GM21390 (cell line): ENCODE results near the gene KIR3DL2.
"Not testable (repeated sequence)": the region's sequence is repeated elsewhere in the genome, so short reads cannot be mapped to it uniquely, and the experiment has no call there.

ENCODE experiments used
- ATAC-seq: cut with Tn5 transposase; IDR thresholded peaks from one replicate; pipeline ENCODE4 v1.9.1; 2021; ENCODE audit not compliant: unreplicated experiment

Gene KIR3DL2

DNA sequence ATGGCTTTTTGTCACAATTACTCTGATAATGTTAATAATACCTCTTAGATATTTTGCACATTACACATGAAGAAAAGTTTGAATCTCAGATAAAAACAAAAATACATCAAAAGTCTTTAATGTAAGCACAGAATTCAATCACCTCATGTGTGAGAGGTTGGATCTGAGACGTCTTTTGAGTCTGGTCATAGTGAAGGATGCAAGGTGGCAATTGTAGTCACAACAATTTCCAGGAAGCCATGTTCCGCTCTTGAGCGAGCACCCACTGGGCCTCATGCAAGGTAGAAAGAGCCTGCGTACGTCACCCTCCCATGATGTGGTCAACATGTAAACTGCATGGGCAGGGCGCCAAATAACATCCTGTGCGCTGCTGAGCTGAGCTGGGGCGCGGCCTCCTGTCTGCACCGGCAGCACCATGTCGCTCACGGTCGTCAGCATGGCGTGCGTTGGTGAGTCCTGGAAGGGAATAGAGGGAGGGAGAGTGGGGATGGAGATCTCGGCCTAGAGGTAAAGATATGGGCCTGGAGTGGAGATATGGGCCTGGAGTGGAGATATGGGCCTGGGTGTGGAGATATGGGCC is at the start of gene KIR3DL2:
Gene KIR3DL2 (plus strand): TSS at position 383 of the 580 bp plus-strand sequence. CDS start 33 bp downstream, at position 416.
- ATAC-seq, result not testable (repeated sequence)

DNA sequence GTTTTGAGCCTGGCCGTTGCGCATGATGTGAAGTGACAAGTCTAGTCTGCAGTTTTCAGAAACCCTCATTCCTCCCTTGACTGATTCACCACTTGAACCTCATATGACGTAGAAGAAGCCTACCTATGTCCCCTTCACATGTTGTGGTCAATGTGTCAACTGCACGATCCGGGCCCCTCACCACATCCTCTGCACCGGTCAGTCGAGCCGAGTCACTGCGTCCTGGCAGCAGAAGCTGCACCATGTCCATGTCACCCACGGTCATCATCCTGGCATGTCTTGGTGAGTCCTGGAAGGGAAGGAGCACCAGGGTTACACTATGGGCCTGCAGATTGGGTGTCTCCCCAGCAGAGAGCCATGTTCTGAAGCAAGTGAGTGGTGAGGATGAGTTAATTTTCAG is 46.8 kb upstream of the KIR3DL2 start, which contains the start of gene KIR2DL4:
Gene KIR2DL4 (plus strand): TSS at position 201 of the 400 bp plus-strand sequence. CDS start 42 bp downstream, at position 243.
- ATAC-seq, result no peak

- no peak for ATAC-seq
Observed at GRCh38 chr19:54804101-54804500, 46.1 kb upstream of the KIR3DL2 start.

DNA sequence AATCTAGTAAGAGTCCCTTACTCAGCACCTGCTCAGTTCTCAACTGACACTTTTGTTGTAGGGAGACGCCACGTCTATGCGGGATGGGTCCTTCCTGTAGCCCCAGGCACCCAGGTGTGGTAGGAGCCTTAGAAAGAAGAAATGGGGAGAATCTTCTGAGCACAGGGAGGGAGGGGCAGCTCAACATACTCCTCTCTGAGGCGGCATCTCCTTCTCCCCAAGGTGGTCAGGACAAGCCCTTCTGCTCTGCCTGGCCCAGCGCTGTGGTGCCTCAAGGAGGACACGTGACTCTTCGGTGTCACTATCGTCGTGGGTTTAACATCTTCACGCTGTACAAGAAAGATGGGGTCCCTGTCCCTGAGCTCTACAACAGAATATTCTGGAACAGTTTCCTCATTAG is 45.7 kb upstream of the KIR3DL2 start:
- no peak for ATAC-seq

DNA sequence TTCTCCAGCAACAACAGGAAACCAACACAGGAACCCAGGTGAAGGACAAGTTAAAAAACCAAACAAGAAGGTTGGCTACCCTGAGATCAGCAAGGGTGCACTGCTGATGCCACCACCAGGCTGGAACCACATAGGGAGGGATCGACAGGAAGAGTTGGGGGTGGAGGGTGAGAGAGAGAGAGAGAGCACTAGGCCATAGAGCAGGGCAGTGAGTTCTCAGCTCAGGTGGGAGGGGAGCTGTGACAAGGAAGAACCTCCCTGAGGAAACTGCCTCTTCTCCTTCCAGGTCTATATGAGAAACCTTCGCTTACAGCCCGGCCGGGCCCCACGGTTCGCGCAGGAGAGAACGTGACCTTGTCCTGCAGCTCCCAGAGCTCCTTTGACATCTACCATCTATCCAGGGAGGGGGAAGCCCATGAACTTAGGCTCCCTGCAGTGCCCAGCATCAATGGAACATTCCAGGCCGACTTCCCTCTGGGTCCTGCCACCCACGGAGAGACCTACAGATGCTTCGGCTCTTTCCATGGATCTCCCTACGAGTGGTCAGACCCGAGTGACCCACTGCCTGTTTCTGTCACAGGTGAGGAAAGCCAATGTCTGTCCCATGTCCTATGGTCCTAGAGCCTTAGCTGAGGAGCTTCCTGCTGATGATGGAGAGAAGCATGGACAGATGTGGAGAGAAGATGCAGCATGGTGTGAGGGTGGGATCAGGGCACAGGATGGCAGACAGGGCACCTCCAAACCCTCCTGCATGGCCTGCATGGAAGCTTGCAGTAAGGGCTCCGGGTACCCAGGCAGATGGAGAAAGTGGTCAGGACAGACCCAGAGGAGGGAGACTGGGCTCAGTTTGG is 44.4 kb upstream of the KIR3DL2 start:
- ATAC-seq, result no peak

GRCh38 chr19:54806516-54806838 is 43.8 kb upstream of the KIR3DL2 start:
- no peak for ATAC-seq

GRCh38 chr19:54814571-54814970 is 35.7 kb upstream of the KIR3DL2 start:
- not testable (repeated sequence) for ATAC-seq

DNA sequence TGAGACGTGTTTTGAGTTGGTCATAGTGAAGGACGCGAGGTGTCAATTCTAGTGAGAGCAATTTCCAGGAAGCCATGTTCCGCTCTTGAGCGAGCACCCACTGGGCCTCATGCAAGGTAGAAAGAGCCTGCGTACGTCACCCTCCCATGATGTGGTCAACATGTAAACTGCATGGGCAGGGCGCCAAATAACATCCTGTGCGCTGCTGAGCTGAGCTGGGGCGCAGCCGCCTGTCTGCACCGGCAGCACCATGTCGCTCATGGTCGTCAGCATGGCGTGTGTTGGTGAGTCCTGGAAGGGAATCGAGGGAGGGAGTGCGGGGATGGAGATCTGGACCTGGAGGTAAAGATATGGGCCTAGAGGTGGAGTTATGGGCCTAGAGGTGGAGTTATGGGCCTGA is 34.0 kb upstream of the KIR3DL2 start, which contains the start of gene KIR3DL1:
Gene KIR3DL1 (plus strand): TSS at position 218 of the 400 bp plus-strand sequence.
- ATAC-seq, result not testable (repeated sequence)

GRCh38 chr19:54817670-54818536 is 32.3 kb upstream of the KIR3DL2 start:
- ATAC-seq, result no peak

DNA sequence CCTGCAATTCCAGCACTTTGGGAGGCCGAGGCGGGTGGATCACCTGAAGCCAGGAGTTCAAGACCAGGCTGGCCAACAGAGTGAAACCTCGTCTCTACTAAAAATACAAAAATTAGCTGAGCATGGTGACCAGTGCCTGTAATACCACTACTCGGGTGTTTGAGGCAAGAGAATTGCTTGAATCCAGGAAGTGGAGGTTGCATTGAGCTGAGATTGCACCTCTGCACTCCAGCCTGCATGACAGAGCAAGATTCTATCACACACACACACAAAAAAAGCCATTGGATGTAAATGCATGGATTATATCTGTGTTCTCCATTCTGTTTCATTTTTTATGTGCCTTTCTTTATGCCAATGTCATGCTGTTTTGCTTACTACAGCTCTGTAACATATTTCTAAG is 25.8 kb upstream of the KIR3DL2 start:
- ATAC-seq, result not testable (repeated sequence)

GRCh38 chr19:54825326-54825725 is 24.9 kb upstream of the KIR3DL2 start:
- ATAC-seq, result not testable (repeated sequence)

DNA sequence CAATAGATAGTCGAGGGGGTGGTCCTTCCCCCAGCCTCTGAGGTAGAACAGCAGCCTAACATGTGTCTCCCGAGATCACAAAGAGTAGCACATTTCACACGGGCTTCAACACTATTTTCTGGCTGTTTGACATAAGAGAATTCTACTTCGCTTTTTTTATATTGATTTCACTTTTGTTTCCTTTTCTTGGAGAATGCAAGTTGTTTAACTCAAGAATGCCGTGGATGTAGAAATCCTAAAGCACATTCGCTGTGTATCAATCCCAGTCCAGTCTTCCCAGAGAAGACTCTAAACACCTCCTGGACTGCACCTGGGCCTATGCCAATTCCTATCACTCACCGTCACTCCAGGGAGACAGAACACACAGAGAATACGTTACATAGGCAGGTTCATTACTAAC is 22.2 kb upstream of the KIR3DL2 start:
- not testable (repeated sequence) for ATAC-seq

DNA sequence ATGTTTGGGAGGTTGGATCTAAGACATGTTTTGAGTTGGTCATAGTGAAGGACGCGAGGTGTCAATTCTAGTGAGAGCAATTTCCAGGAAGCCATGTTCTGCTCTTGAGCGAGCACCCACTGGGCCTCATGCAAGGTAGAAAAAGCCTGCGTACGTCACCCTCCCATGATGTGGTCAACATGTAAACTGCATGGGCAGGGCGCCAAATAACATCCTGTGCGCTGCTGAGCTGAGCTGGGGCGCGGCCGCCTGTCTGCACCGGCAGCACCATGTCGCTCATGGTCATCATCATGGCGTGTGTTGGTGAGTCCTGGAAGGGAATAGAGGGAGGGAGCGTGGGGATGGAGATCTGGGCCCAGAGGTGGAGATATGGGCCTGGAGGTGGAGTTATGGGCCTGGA is 17.7 kb upstream of the KIR3DL2 start, which contains the start of gene KIR2DS4:
Gene KIR2DS4 (plus strand): TSS at position 181 of the 400 bp plus-strand sequence.
- ATAC-seq, result not testable (repeated sequence)

GRCh38 chr19:54835126-54835525 is 15.1 kb upstream of the KIR3DL2 start:
- not testable (repeated sequence) for ATAC-seq

GRCh38 chr19:54837522-54837921 is 12.7 kb upstream of the KIR3DL2 start:
- ATAC-seq, result not testable (repeated sequence)

DNA sequence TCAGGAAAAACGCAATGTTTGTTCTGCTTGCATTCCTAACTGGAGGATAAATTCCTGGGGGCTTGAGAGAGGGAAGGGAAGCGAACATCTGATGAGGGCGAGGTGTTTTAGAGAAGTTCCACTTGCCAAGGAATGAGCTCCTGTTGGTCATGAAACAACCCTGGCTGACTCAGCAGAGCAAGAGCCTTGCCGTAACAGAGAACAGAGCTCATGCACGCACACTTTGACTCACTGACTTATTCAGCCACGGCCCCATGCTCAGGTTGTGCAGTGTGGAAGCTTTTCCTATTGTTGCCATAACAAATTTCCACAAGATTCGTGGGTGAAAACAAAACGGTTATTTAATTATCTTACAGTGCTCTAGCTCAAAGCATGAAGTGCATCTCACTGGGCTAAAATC is 7.1 kb upstream of the KIR3DL2 start:
- ATAC-seq, result not testable (repeated sequence)

DNA sequence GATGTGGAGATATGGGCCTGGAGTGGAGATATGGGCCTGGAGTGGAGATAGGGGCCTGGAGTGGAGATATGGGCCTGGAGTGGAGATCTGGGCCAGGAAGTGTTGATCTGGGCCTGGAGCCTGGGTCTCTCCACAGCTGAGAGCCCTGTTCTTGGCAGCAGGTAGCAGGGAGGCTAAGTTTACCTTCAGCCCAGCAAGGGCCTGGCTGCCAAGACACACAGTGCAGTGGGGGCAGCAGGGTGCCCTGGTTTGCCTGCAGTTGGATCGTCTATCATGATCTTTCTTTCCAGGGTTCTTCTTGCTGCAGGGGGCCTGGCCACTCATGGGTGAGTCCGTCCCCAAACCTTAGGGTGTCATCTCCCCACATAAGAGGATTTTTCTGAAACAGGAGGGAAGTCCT is 687 bp downstream of the KIR3DL2 start:
- ATAC-seq, result no peak

DNA sequence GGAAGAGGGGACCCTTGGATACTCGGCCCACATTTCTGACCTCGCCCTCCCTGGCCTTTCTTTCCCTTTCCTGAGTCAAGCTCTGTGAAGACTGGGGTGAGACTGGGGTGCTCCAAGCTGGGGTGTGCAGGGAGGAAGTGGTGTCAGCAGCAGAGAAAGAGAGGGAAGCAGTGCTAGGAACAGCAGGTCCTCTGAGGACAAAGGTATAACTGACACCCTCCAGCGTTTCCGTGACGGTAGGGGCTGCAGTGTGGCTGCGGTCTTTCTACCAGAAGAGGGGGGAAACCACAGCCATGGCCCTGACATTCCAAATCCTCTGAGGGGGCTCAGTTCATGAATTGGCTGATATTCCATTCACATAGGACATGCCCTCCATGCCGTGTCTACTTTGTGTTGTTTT is 1.1 kb downstream of the KIR3DL2 start:
- no peak for ATAC-seq

- not testable (repeated sequence) for ATAC-seq
Observed at GRCh38 chr19:54855241-54855640, 5.0 kb downstream of the KIR3DL2 start.

DNA sequence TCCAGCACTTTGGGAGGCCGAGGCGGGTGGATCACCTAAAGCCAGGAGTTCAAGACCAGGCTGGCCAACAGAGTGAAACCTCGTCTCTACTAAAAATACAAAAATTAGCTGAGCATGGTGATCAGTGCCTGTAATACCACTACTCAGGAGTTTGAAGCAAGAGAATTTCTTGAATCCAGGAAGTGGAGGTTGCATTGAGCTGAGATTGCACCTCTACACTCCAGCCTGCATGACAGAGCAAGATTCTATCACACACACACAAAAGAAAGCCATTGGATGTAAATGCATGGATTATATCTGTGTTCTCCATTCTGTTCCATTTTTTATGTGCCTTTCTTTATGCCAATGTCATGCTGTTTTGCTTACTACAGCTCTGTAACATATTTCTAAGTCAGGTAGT is 8.2 kb downstream of the KIR3DL2 start:
- ATAC-seq, result not testable (repeated sequence)

- not testable (repeated sequence) for ATAC-seq
Observed at GRCh38 chr19:54859421-54859820, 9.2 kb downstream of the KIR3DL2 start.
